ENCODE data around the gene RPL10L.

RPL10L gene

GRCh38 chr14:46651526-46652144 lies at the start of gene RPL10L:
Gene RPL10L (minus strand): TSS chr14:46651781. CDS start chr14:46651736, 45 bp downstream.
- DNase-seq = no peak

- no peak for DNase-seq
These were observed 40.2 kb upstream of the RPL10L start for GRCh38 chr14:46691819-46692218.

DNA sequence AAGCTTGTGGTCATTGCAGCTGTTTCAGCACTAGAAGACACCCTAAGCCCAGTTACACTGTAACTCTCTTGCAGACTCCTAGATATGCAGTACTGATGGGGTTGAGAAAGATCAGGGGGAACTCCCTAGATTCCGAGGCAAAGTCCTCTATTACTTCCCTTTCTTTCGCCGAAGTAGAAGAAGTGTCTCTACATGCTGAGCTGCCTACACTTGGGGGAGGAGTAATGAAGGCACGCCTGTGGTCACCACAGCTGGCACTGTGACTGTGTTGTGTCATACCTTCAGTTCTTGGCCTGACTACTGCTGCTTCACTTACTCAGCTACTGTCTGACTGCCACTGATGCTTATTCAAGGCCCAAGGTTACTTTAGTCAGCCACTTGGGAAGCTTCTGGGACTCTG lies 35.1 kb upstream of the RPL10L start:
- DNase-seq = no peak

GRCh38 chr14:46672128-46672527 lies 20.5 kb upstream of the RPL10L start:
- DNase-seq = no peak

- DNase-seq = no peak
These were observed 11.8 kb upstream of the RPL10L start for GRCh38 chr14:46663382-46663781.

GRCh38 chr14:46661728-46662127 lies 10.1 kb upstream of the RPL10L start:
- DNase-seq = no peak

DNA sequence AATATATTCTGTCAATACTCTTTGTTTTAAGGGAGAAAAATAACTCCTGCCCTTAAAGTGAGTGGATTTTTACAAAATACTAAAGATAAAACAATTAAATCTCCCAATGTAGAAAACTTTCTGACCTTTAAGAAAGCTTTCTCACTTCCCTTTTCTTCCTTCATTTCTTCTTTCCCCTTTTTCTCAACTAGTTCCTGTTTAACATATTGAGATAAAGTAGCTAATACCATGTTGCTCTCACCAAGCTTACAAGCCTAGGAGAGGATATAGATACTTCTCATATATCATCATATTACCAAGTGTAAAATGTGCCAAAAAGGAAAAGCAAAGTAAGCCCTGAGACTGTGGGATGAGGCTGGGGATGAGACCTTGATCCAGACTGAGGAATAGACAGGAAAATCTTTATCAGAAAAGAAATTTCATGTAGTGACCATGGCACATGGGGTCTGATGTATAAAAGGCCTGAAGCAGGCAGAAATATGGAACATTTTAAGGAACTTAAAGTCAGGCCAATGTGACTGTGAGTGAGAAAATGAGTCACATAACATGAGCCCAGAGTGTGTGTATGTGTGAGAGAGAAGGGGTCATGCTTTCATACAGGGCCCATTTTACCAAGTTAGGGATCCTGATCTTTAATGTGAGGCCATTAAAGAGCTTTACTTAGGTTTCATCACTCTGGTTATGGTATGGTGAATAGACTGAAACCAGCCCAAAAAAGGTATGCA lies 1.6 kb upstream of the RPL10L start:
- DNase-seq = no peak

DNA sequence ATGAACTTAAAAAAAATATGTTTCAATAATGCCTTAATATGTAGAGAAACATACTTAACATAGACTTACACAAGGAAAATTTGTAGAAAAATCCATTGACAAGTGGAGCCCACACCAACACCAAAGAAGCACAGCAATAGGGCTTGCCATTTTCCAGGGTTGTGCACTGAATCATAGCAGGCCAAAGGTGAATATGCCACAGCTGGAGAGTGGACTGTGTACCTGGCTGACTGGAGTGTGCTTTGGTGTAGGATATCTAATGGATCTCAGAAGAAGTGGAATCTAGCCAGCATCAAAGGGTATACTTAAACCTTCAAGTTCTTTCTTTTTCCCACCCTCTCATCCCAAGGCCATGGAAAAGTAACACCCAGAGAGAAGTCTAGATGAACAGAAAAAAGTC lies 4.8 kb downstream of the RPL10L start:
- DNase-seq = no peak

GRCh38 chr14:46626876-46627275 lies 24.7 kb downstream of the RPL10L start:
- DNase-seq = no peak
